Skeletal muscle tissue (tissue), 4 donors: ENCODE results near the gene OAS3. TPM values are rescaled to one million over a fixed set of nuclear protein-coding genes. Genes with fewer than 3 reads are reported as not detected.
"Not testable (repeated sequence)": the region's sequence is repeated elsewhere in the genome, so short reads cannot be mapped to it uniquely, and the experiment has no call there.

Experiments
- H3K27ac ChIP-seq: one replicate; pipeline ENCODE4 v1.7.0; 2013; ENCODE audit warnings: mild to moderate bottlenecking, low read depth, low read length, inconsistent platforms
- H3K27me3 ChIP-seq, 3 donors: one replicate each; pipeline ENCODE4 v1.7.0; 2013; ENCODE audit warnings: low read length in 3 of 3; ENCODE audit not compliant: control insufficient read depth in 3 of 3, insufficient read depth in 3 of 3
- H3K36me3 ChIP-seq, 3 donors: one replicate each; pipeline ENCODE4 v1.7.0; 2013; ENCODE audit warnings: low read length in 3 of 3; ENCODE audit not compliant: control insufficient read depth in 3 of 3, insufficient read depth in 3 of 3
- H3K4me1 ChIP-seq, 3 donors: one replicate each; pipeline ENCODE4 v1.7.0; 2013; ENCODE audit warnings: low read length in 3 of 3, mild to moderate bottlenecking in 3 of 3; ENCODE audit not compliant: control insufficient read depth in 3 of 3, insufficient read depth in 3 of 3
- H3K4me3 ChIP-seq, 3 donors: one replicate each; pipeline ENCODE4 v1.7.0; 2013; ENCODE audit warnings: low read length in 3 of 3
- H3K9ac ChIP-seq, 3 donors: one replicate each; pipeline ENCODE4 v1.7.0; 2013; ENCODE audit warnings: low read length in 3 of 3, mild to moderate bottlenecking in 3 of 3, moderate library complexity in 2 of 3, low read depth in 1 of 3
- H3K9me3 ChIP-seq, 3 donors: one replicate each; pipeline ENCODE4 v1.7.0; 2013; ENCODE audit warnings: low read length in 3 of 3; ENCODE audit not compliant: control insufficient read depth in 3 of 3
- total RNA-seq: library from RNA; depleted of rRNA; stranded (reverse); fragments of >200 nt; gene quantifications from one replicate; pipeline ENCODE4 v1.2.3, GENCODE V29; 2014
- donor health status: Osteomylitis.

The OAS3 gene
- total RNA-seq, 1 donor from 2014 or later: 6.3 TPM

DNA sequence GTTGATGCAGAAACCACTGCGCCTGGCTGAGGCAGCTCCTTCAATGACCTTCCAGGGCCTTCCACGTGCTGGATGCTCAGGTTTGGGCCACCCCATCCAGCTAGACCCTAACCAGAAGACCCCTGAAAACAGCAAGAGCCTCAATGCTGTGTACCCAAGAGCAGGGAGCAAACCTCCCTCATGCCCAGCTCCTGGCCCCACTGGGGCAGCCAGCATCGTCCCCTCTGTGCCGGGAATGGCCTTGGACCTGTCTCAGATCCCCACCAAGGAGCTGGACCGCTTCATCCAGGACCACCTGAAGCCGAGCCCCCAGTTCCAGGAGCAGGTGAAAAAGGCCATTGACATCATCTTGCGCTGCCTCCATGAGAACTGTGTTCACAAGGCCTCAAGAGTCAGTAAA lies 10.5 kb downstream of the OAS3 start:
- Histone ChIP-seq H3K4me3 (no peak overlapping the region), H3K27ac (no peak overlapping the region), H3K27me3 (no peaks in the 10 kb centered on the region), H3K9ac (no peak overlapping the region), H3K36me3 (peaks cover 0 to 10% (median 4%) of the 10 kb centered on the region in 3 donors), H3K4me1 (no peaks in the 10 kb centered on the region), H3K9me3 (peaks cover 0 to 3% (median 0%) of the 10 kb centered on the region in 3 donors)

DNA sequence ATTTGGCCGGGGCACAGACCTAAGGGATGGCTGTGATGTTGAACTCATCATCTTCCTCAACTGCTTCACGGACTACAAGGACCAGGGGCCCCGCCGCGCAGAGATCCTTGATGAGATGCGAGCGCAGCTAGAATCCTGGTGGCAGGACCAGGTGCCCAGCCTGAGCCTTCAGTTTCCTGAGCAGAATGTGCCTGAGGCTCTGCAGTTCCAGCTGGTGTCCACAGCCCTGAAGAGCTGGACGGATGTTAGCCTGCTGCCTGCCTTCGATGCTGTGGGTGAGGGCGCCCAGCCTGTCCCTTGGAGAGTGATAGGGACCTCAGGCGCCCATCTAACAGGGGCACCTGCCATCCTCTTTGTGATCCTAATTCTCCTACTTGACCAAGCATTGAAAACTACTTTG lies 12.4 kb downstream of the OAS3 start:
- Histone ChIP-seq H3K27me3 (no peaks in the 10 kb centered on the region), H3K9ac (no peak overlapping the region), H3K4me3 (no peak overlapping the region), H3K9me3 (peaks cover 0 to 3% (median 0%) of the 10 kb centered on the region in 3 donors), H3K27ac (no peak overlapping the region), H3K36me3 (peaks cover 0 to 6% (median 4%) of the 10 kb centered on the region in 3 donors), H3K4me1 (no peaks in the 10 kb centered on the region)

DNA sequence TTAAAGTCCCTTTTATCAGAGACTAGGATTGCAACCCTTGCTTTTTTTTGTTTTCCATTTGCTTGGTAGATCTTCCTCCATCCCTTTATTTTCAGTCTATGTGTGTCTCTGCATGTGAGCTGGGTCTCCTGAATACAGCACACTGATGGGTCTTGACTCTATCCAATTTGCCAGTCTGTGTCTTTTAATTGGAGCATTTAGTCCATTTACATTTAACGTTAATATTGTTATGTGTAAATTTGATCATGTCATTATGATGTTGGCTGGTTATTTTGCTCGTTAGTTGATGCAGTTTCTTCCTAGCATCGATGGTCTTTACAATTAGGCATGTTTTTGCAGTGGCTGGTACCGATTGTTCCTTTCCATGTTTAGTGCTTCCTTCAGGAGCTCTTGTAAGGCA lies 18.9 kb downstream of the OAS3 start:
- H3K36me3 ChIP-seq: peaks cover 0 to 11% (median 4%) of the 10 kb centered on the region in 3 donors
- H3K27ac ChIP-seq, H3K4me1 ChIP-seq, H3K9me3 ChIP-seq, H3K4me3 ChIP-seq, H3K9ac ChIP-seq, H3K27me3 ChIP-seq: not testable (repeated sequence)

- no peak overlapping the region for H3K4me3 ChIP-seq
- no peak overlapping the region for H3K27ac ChIP-seq
- H3K36me3 ChIP-seq: peaks cover 0 to 30% (median 9%) of the 10 kb centered on the region in 3 donors
- no peaks in the 10 kb centered on the region for H3K9me3 ChIP-seq
- no peak overlapping the region for H3K9ac ChIP-seq
- H3K27me3 ChIP-seq: no peaks in the 10 kb centered on the region
- H3K4me1 ChIP-seq: no peaks in the 10 kb centered on the region
Measured at GRCh38 chr12:112961074-112961473, 22.8 kb downstream of the OAS3 start.

DNA sequence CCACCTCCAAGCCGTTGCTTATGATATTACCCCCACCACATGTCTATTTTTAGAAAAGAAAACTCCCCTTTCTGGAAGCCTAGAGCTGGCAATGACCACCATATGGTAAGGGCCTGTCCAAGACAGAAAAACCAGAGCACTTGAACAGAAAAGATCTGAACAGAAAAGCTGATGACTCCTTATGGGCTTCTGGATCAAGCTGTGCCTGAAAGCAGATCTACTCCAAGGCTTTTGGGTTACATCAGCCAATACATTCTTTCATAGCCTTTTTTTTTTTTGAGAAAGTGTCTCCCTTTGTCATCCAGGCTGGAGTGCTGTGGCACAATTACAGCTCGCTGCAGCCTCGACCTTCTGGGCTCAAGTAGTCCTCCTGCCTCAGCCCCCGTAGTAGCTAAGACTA lies 23.3 kb downstream of the OAS3 start:
- H3K27ac ChIP-seq: no peak overlapping the region

DNA sequence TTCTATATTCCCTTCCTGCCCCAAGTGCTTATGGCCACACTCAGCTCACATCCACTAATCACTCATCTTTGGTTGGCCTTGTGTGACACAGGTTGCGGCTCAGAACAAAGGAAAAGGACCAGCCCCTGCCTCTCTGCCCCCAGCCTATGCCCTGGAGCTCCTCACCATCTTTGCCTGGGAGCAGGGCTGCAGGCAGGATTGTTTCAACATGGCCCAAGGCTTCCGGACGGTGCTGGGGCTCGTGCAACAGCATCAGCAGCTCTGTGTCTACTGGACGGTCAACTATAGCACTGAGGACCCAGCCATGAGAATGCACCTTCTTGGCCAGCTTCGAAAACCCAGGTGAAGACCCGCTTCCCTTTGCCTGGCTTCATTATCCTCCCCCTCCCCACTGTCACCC lies 24.3 kb downstream of the OAS3 start:
- H3K9me3 ChIP-seq: no peaks in the 10 kb centered on the region
- H3K27ac ChIP-seq: no peak overlapping the region
- peaks cover 4 to 32% (median 9%) of the 10 kb centered on the region in 3 donors for H3K36me3 ChIP-seq

More for the DNA sequence above, 23.3 kb downstream of the OAS3 start:
- Histone ChIP-seq H3K36me3 (peaks cover 0 to 30% (median 9%) of the 10 kb centered on the region in 3 donors), H3K4me1 (no peaks in the 10 kb centered on the region), H3K9me3 (no peaks in the 10 kb centered on the region), H3K4me3 (no peak overlapping the region), H3K9ac (no peak overlapping the region), H3K27me3 (no peaks in the 10 kb centered on the region)

GRCh38 chr12:112963227-112963861 lies 25.1 kb downstream of the OAS3 start:
- no peaks in the 10 kb centered on the region for H3K27me3 ChIP-seq
- H3K36me3 ChIP-seq: peaks cover 4 to 34% (median 9%) of the 10 kb centered on the region in 3 donors

More for the DNA sequence above, 24.3 kb downstream of the OAS3 start:
- Histone ChIP-seq H3K4me1 (no peaks in the 10 kb centered on the region), H3K9ac (no peak overlapping the region), H3K27me3 (no peaks in the 10 kb centered on the region), H3K4me3 (no peak overlapping the region)

GRCh38 chr12:112964067-112964670 lies 25.9 kb downstream of the OAS3 start:
- no peaks in the 10 kb centered on the region for H3K4me1 ChIP-seq
- H3K9me3 ChIP-seq: no peaks in the 10 kb centered on the region
- no peak overlapping the region for H3K9ac ChIP-seq
- peaks cover 4 to 34% (median 9%) of the 10 kb centered on the region in 3 donors for H3K36me3 ChIP-seq
- H3K27me3 ChIP-seq: no peaks in the 10 kb centered on the region
- no peak overlapping the region for H3K4me3 ChIP-seq
- H3K27ac ChIP-seq: no peak overlapping the region

More at GRCh38 chr12:112963227-112963861, 25.1 kb downstream of the OAS3 start:
- Histone ChIP-seq H3K4me1 (no peaks in the 10 kb centered on the region), H3K27ac (no peak overlapping the region), H3K9me3 (no peaks in the 10 kb centered on the region), H3K4me3 (no peak overlapping the region), H3K9ac (no peak overlapping the region)

- H3K9me3 ChIP-seq: no peaks in the 10 kb centered on the region
Measured at GRCh38 chr12:112964915-112965314, 26.6 kb downstream of the OAS3 start.

GRCh38 chr12:112965643-112966042 lies 27.4 kb downstream of the OAS3 start:
- no peaks in the 10 kb centered on the region for H3K4me1 ChIP-seq
- H3K9ac ChIP-seq: no peak overlapping the region
- no peaks in the 10 kb centered on the region for H3K27me3 ChIP-seq
- H3K36me3 ChIP-seq: peaks cover 4 to 42% (median 10%) of the 10 kb centered on the region in 3 donors
- no peak overlapping the region for H3K27ac ChIP-seq
- H3K9me3 ChIP-seq: no peaks in the 10 kb centered on the region
- no peak overlapping the region for H3K4me3 ChIP-seq

More at GRCh38 chr12:112964915-112965314, 26.6 kb downstream of the OAS3 start:
- H3K27ac ChIP-seq: no peak overlapping the region
- no peaks in the 10 kb centered on the region for H3K27me3 ChIP-seq
- H3K9ac ChIP-seq: no peak overlapping the region
- H3K4me3 ChIP-seq: no peak overlapping the region
- H3K4me1 ChIP-seq: no peaks in the 10 kb centered on the region
- peaks cover 4 to 40% (median 9%) of the 10 kb centered on the region in 3 donors for H3K36me3 ChIP-seq
